ENCODE measurements around the gene LCORL.
A peak's percentile ranks its signal among the peaks of the same experiment; 100 is the strongest.
"Not testable (repeated sequence)": the region's sequence is repeated elsewhere in the genome, so short reads cannot be mapped to it uniquely, and the experiment has no call there.

Gene LCORL

GRCh38 chr4:18014269-18014668 is 7.3 kb downstream of the LCORL start:
- H3K27me3 ChIP-seq (ENCODE audit: insufficient read depth, low read depth, severe bottlenecking): no peaks in the 10 kb centered on the region
- H3K4me3 ChIP-seq (ENCODE audit: low read depth, low read length): no peak overlapping the region
- no peaks in the 10 kb centered on the region for H3K9me3 ChIP-seq (ENCODE audit: severe bottlenecking)
- TF ChIP-seq CTCF (IDR thresholded peaks at IDR 0.05; ENCODE audit: low read depth, low read length): no peak
- H3K27ac ChIP-seq: no peak overlapping the region
- no peak for DNase-seq
- peaks cover 10% of the 10 kb centered on the region for H3K36me3 ChIP-seq

GRCh38 chr4:18012807-18013462 is 8.6 kb downstream of the LCORL start:
- DNase-seq: no peak
- Histone ChIP-seq H3K9me3 (ENCODE audit: severe bottlenecking) (no peaks in the 10 kb centered on the region), H3K4me3 (ENCODE audit: low read depth, low read length) (no peak overlapping the region), H3K27ac (no peak overlapping the region), H3K27me3 (ENCODE audit: insufficient read depth, low read depth, severe bottlenecking) (no peaks in the 10 kb centered on the region), H3K36me3 (peaks cover 10% of the 10 kb centered on the region)
- no peak for TF ChIP-seq CTCF (IDR thresholded peaks at IDR 0.05; ENCODE audit: low read depth, low read length)

GRCh38 chr4:18012134-18012806 is 9.3 kb downstream of the LCORL start:
- Histone ChIP-seq H3K27ac (peak overlapping the region; percentile 54), H3K27me3 (ENCODE audit: insufficient read depth, low read depth, severe bottlenecking) (no peaks in the 10 kb centered on the region), H3K4me3 (ENCODE audit: low read depth, low read length) (no peak overlapping the region), H3K9me3 (ENCODE audit: severe bottlenecking) (no peaks in the 10 kb centered on the region), H3K36me3 (peaks cover 15% of the 10 kb centered on the region)
- no peak for DNase-seq
- TF ChIP-seq CTCF (IDR thresholded peaks at IDR 0.05; ENCODE audit: low read depth, low read length): no peak

- no peaks in the 10 kb centered on the region for H3K27me3 ChIP-seq (ENCODE audit: insufficient read depth, low read depth, severe bottlenecking)
- no peak overlapping the region for H3K27ac ChIP-seq
- no peak for TF ChIP-seq CTCF (IDR thresholded peaks at IDR 0.05; ENCODE audit: low read depth, low read length)
- H3K4me3 ChIP-seq (ENCODE audit: low read depth, low read length): no peak overlapping the region
- no peak for DNase-seq
- peaks cover 36% of the 10 kb centered on the region for H3K36me3 ChIP-seq
- H3K9me3 ChIP-seq (ENCODE audit: severe bottlenecking): peaks cover 5% of the 10 kb centered on the region
These were observed 13.9 kb downstream of the LCORL start for GRCh38 chr4:18007625-18008024.

- DNase-seq; H3K27me3 ChIP-seq (ENCODE audit: insufficient read depth, low read depth, severe bottlenecking); H3K4me3 ChIP-seq (ENCODE audit: low read depth, low read length); H3K9me3 ChIP-seq (ENCODE audit: severe bottlenecking); H3K27ac ChIP-seq: not testable (repeated sequence)
- H3K36me3 ChIP-seq: peaks cover 36% of the 10 kb centered on the region
These were observed 15.1 kb downstream of the LCORL start for GRCh38 chr4:18006432-18006831.

GRCh38 chr4:17997129-17997528 is 24.4 kb downstream of the LCORL start:
- no peak for TF ChIP-seq CTCF (IDR thresholded peaks at IDR 0.05; ENCODE audit: low read depth, low read length)
- H3K27me3 ChIP-seq (ENCODE audit: insufficient read depth, low read depth, severe bottlenecking): no peaks in the 10 kb centered on the region
- no peak overlapping the region for H3K27ac ChIP-seq
- H3K9me3 ChIP-seq (ENCODE audit: severe bottlenecking): no peaks in the 10 kb centered on the region
- H3K4me3 ChIP-seq (ENCODE audit: low read depth, low read length): no peak overlapping the region
- DNase-seq: no peak
- H3K36me3 ChIP-seq: no peaks in the 10 kb centered on the region; the same call in 1 of the 2 replicates
